ELF-1 (cell line): ENCODE data around the gene NUDCD3.
A peak's percentile ranks its signal among the peaks of the same experiment; 100 is the strongest.

Experiments
- DNase-seq: peaks from one replicate; pipeline ENCODE4 v3.0.0-alpha.2; 2016; ENCODE audit warnings: low read depth, low spot score

NUDCD3 gene

GRCh38 chr7:44368455-44368854 lies 122.0 kb downstream of the NUDCD3 start:
- DNase-seq = no peak

GRCh38 chr7:44367475-44368043 lies 122.9 kb downstream of the NUDCD3 start:
- DNase-seq = no peak

- DNase-seq = no peak
Observed at GRCh38 chr7:44366986-44367385, 123.5 kb downstream of the NUDCD3 start.

GRCh38 chr7:44353668-44354067 lies 136.8 kb downstream of the NUDCD3 start:
- DNase-seq = no peak

GRCh38 chr7:44348851-44349781 lies 141.3 kb downstream of the NUDCD3 start:
- no peak for DNase-seq

- DNase-seq = peak; percentile 67
Observed at GRCh38 chr7:44348300-44348699, 142.2 kb downstream of the NUDCD3 start.

- DNase-seq = no peak
Observed at GRCh38 chr7:44347546-44348114, 142.8 kb downstream of the NUDCD3 start.

GRCh38 chr7:44346063-44346462 lies 144.4 kb downstream of the NUDCD3 start:
- no peak for DNase-seq

- no peak for DNase-seq
Observed at GRCh38 chr7:44341401-44341800, 149.1 kb downstream of the NUDCD3 start.

GRCh38 chr7:44338600-44338999 lies 151.9 kb downstream of the NUDCD3 start:
- DNase-seq = no peak

GRCh38 chr7:44336491-44336890 lies 154.0 kb downstream of the NUDCD3 start:
- no peak for DNase-seq

- DNase-seq = no peak
Observed at GRCh38 chr7:44335184-44335583, 155.3 kb downstream of the NUDCD3 start.

- DNase-seq = no peak
Observed at GRCh38 chr7:44334734-44335097, 155.7 kb downstream of the NUDCD3 start.

GRCh38 chr7:44333911-44334733 lies 156.3 kb downstream of the NUDCD3 start:
- DNase-seq = peak; percentile 84

GRCh38 chr7:44331682-44332081 lies 158.8 kb downstream of the NUDCD3 start:
- no peak for DNase-seq

GRCh38 chr7:44330331-44330730 lies 160.1 kb downstream of the NUDCD3 start:
- DNase-seq = no peak

- DNase-seq = no peak
Observed at GRCh38 chr7:44329888-44330287, 160.6 kb downstream of the NUDCD3 start.
